Measurements from ENCODE around the gene COLEC11.

GRCh38 chr2:3630631-3631030 is 35.7 kb downstream of the COLEC11 start:
- TF ChIP-seq CTCF (IDR thresholded peaks at IDR 0.05) (no peak), POLR2A (IDR thresholded peaks at IDR 0.05) (no peak)
